Type B pancreatic cell (in vitro differentiated cells): ENCODE measurements around the gene RNF217. TPM values are rescaled to one million over a fixed set of nuclear protein-coding genes. Genes with fewer than 3 reads are reported as not detected.
"Not testable (repeated sequence)": the region's sequence is repeated elsewhere in the genome, so short reads cannot be mapped to it uniquely, and the experiment has no call there.

Experiments used
- DNase-seq: peaks from one replicate; pipeline ENCODE4 v3.0.0; 2021; ENCODE audit warnings: mixed read lengths; ENCODE audit not compliant: unreplicated experiment; ENCODE audit errors: extremely low spot score
- H3K27ac Mint-ChIP-seq: 2 replicates; pipeline ENCODE4 v1.8.0; 2021; ENCODE audit warnings: mild to moderate bottlenecking, mixed read lengths
- H3K27me3 Mint-ChIP-seq: 2 replicates; pipeline ENCODE4 v1.8.0; 2021; ENCODE audit warnings: mixed read lengths
- H3K36me3 Mint-ChIP-seq: 2 replicates; pipeline ENCODE4 v1.8.0; 2021; ENCODE audit warnings: mixed read lengths
- H3K4me1 Mint-ChIP-seq: one replicate; pipeline ENCODE4 v1.8.0; 2021; ENCODE audit warnings: mixed read lengths; ENCODE audit not compliant: unreplicated experiment
- H3K4me3 Mint-ChIP-seq: 2 replicates; pipeline ENCODE4 v1.8.0; 2021; ENCODE audit warnings: mild to moderate bottlenecking, mixed read lengths
- H3K9me3 Mint-ChIP-seq: 2 replicates; pipeline ENCODE4 v1.8.0; 2021; ENCODE audit warnings: mixed read lengths
- total RNA-seq: library from RNA; stranded (reverse); gene quantifications from 2 replicates; pipeline ENCODE4 v1.2.1, GENCODE V29; 2021; ENCODE audit warnings: low replicate concordance
- TF ChIP-seq, protein P1 (sequence below): fragments of 200-600 bp; sonication (generic); conservative IDR thresholded peaks from 2 replicates; pipeline ENCODE4 v1.5.0; 2021; ENCODE audit warnings: antibody characterized with exemption, mild to moderate bottlenecking

The RNF217 gene
- total RNA-seq, 1 donor from 2014 or later = 22.1 TPM

DNA sequence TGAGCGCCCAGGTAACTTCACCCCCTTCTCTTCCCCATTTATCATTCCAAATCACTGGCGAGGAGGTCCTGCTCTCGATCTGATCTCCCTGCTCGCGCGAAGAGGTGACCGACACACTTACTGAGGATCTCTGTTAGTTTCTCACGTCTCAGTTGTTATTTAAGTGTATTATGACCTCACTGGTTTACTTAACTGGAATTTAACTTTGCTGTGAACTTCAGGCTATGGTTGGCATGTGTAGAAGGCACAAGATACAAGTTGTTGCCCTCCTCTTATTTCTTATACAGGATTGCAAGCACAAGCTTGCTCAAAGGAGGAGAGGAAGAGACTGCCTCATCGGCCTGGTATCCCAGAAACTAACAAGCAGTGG is 1.2 kb downstream of the RNF217 start:
- Mint-ChIP-seq H3K36me3 (peaks cover 17% of the 10 kb centered on the region), H3K27me3 (no peaks in the 10 kb centered on the region), H3K9me3 (no peaks in the 10 kb centered on the region), H3K4me1 (peaks cover 24% of the 10 kb centered on the region), H3K27ac (peak overlapping the region; percentile 87), H3K4me3 (peak overlapping the region; percentile 92)
- TF ChIP-seq, protein P1, sequence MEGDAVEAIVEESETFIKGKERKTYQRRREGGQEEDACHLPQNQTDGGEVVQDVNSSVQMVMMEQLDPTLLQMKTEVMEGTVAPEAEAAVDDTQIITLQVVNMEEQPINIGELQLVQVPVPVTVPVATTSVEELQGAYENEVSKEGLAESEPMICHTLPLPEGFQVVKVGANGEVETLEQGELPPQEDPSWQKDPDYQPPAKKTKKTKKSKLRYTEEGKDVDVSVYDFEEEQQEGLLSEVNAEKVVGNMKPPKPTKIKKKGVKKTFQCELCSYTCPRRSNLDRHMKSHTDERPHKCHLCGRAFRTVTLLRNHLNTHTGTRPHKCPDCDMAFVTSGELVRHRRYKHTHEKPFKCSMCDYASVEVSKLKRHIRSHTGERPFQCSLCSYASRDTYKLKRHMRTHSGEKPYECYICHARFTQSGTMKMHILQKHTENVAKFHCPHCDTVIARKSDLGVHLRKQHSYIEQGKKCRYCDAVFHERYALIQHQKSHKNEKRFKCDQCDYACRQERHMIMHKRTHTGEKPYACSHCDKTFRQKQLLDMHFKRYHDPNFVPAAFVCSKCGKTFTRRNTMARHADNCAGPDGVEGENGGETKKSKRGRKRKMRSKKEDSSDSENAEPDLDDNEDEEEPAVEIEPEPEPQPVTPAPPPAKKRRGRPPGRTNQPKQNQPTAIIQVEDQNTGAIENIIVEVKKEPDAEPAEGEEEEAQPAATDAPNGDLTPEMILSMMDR = no peak
- DNase-seq = no peak

DNA sequence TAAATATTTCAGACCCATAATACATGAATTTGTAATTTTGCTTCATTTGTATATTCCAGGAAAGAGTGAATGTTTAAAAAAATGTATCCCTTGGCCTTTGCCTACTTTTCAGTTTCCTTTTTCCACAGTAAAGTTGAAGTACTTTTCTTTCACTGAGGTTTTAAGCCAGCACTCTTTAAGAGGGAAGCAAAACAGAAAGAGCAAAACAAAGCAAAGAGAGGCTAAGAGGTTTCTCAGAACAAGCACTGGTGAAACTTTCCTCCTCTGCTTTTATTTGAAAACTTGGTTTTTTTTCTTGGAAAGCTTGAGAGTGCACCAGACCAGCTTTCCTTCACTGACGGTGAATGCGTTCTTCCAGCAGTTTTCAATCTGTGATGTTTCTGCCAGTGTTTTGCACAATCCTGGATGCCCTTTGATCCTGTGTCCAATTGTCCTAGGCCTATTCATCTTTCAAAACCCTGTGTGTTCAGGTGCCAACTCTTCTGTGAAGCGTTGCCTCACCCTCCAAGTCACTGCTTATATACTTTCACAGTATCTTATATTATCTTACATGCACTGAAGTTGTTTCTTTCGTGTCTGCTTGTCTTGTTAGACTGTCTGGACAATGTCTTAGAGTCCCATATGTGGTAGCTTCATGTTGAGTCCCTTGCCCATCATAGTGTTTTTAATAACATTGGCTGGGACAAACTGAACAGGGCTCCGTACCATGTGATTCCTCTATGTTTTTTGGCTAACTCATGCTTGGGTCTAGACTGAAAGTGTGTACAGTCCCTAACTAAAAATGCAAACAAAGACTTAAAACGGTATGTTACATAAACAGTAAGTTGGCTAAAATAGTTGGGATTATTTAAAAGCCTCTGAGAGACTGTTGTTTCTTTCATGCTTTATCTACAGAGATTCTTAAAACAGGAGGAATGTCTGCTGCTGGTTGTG is 1.9 kb downstream of the RNF217 start:
- Mint-ChIP-seq H3K9me3 (no peaks in the 10 kb centered on the region), H3K36me3 (peaks cover 20% of the 10 kb centered on the region), H3K27me3 (no peaks in the 10 kb centered on the region), H3K27ac (peak overlapping the region; percentile 87), H3K4me3 (peak overlapping the region; percentile 92), H3K4me1 (peaks cover 27% of the 10 kb centered on the region)
- no peak for DNase-seq
- TF ChIP-seq, protein P1 = no peak

DNA sequence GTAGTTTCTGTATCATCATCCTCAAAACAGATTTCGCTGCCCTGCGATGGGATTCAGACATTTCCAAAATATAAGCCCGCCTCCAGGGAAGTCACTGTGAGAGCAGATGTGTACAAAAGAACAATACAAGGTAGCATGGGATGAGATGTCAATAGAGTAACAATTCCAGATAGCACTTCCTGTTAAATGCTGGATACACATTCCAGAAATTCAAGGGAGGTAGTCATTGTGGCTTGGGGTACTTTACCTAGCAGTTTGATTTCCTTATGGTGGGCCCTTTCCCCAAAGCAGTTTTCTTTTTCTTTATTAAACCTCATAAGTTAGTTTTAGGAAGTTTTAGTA is 2.5 kb downstream of the RNF217 start:
- Mint-ChIP-seq H3K4me1 (peaks cover 27% of the 10 kb centered on the region), H3K36me3 (peaks cover 20% of the 10 kb centered on the region), H3K27ac (peak overlapping the region; percentile 87), H3K4me3 (peak overlapping the region; percentile 92), H3K27me3 (no peaks in the 10 kb centered on the region), H3K9me3 (no peaks in the 10 kb centered on the region)
- TF ChIP-seq, protein P1 = no peak
- no peak for DNase-seq

DNA sequence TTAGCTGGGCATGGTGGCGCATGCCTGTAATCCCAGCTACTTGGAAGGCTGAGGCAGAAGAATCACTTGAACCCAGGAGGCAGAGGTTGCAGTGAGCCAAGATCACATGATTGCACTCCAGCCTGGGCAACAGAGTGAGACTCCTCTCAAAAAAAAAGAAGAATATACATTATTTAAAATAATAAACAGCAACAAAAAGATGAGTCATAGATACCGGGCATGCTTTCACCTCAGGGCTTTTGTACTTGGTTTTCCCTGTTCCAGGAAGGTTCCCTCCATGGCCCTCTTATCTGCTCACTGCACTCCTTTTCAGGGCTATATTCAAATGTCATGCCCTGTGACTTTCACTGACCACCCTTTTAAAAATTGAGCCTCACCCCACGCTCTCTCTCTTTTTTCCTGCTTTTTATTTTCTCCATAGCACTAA is 3.2 kb downstream of the RNF217 start:
- Mint-ChIP-seq H3K4me3 (peak overlapping the region; percentile 92), H3K36me3 (peaks cover 20% of the 10 kb centered on the region), H3K27ac (peak overlapping the region; percentile 87), H3K4me1 (peaks cover 27% of the 10 kb centered on the region)
- not testable (repeated sequence) for H3K9me3 Mint-ChIP-seq, H3K27me3 Mint-ChIP-seq, DNase-seq

DNA sequence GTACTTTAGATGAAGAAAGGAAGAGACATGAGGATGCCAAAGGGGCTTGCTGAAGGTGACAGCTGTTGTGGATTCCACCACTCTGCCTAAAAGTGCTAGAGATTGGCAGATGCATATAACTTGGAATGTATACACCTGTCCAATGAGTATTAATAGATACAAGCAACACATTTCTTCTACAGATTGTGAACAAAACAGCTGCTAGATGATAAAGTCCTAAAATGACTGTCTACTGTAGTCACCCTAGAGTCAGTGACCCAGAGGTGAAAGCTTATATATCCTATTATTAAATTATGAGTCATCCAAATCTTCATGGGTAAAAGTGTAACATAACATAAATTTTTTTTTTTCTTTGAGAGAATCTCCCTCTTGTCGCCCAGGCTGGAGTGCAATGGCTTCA is 5.2 kb downstream of the RNF217 start:
- TF ChIP-seq, protein P1 = no peak
- no peaks in the 10 kb centered on the region for H3K27me3 Mint-ChIP-seq
- no peak overlapping the region for H3K27ac Mint-ChIP-seq
- peaks cover 22% of the 10 kb centered on the region for H3K4me1 Mint-ChIP-seq
- peaks cover 31% of the 10 kb centered on the region for H3K36me3 Mint-ChIP-seq
- no peak overlapping the region for H3K4me3 Mint-ChIP-seq
- peaks cover 5% of the 10 kb centered on the region for H3K9me3 Mint-ChIP-seq
- DNase-seq = no peak

DNA sequence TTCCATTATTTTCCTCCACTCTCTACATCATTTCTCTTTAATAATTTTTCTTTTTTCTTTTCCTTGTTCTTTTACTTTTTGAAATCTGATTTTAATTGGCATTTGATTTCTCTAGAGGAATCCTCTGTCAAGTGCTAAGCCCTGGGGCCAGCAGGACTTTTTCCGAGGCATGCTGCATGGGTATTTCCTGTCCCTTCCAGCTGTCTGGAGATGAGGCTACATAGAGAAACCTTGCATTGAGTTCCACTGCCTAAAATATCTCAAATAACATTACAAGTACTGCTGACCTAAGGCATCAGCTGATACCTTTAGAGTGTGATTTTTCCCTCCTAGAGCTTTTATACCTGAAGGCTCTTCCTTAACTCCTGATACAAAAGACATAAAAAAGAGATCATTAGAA is 6.2 kb downstream of the RNF217 start:
- TF ChIP-seq, protein P1 = no peak
- peak overlapping the region; percentile 65 for H3K4me3 Mint-ChIP-seq
- peaks cover 5% of the 10 kb centered on the region for H3K9me3 Mint-ChIP-seq
- peaks cover 22% of the 10 kb centered on the region for H3K4me1 Mint-ChIP-seq
- peaks cover 38% of the 10 kb centered on the region for H3K36me3 Mint-ChIP-seq
- no peak for DNase-seq
- H3K27ac Mint-ChIP-seq = no peak overlapping the region
- no peaks in the 10 kb centered on the region for H3K27me3 Mint-ChIP-seq
